Measurements from ENCODE around the gene FN3KRP. TPM values are rescaled to one million over a fixed set of nuclear protein-coding genes. Genes with fewer than 3 reads are reported as not detected.

The FN3KRP gene
- total and polyA plus RNA-seq, 2 donors (not counting 1 experiment from before 2014, with no cell fraction given) = 16.8 to 44.2 TPM

- H3K4me1 Mint-ChIP-seq = peaks cover 14% of the 10 kb centered on the region
- peak overlapping the region; percentile 19 for H3K4me2 ChIP-seq (replicated peaks; ENCODE audit: low read depth, low read length, poor library complexity, severe bottlenecking)
- ChIA-PET CTCF (no interaction called here), POLR2A (no interaction called here)
- peaks cover 3% of the 10 kb centered on the region for H3K9me3 Mint-ChIP-seq (ENCODE audit: insufficient read depth)
- peak overlapping the region; percentile 15 for H2AFZ ChIP-seq (ENCODE audit: insufficient read depth, low read depth, low read length, poor library complexity, severe bottlenecking)
- H3K79me2 ChIP-seq (ENCODE audit: control insufficient read depth, insufficient read depth, low read length) = peaks cover 12% of the 10 kb centered on the region
- H3K9me3 ChIP-seq (ENCODE audit: control extremely low read depth in 1 of 3, control insufficient read depth in 2 of 3, insufficient read depth in 1 of 3, low read length in 2 of 3) = peaks cover 0 to 21% (median 0%) of the 10 kb centered on the region in 3 donors
- peak; percentile 28 for DNase-seq
- intact Hi-C loops (cut with micrococcal nuclease) = loop anchor here (5.0 kb wide), 2 partner anchors 103 to 293 kb away; partner anchors contain the start of genes NARF and WDR45B
- no peak for ATAC-seq (ENCODE audit: low read depth)
- H4K20me1 ChIP-seq (ENCODE audit: control insufficient read depth, insufficient read depth, low read length, poor library complexity, severe bottlenecking) = peaks cover 25% of the 10 kb centered on the region
- H3K9ac ChIP-seq (ENCODE audit: low read length) = no peak overlapping the region
- no peak overlapping the region for H3K27ac ChIP-seq (ENCODE audit: low read length in 2 of 2)
- peak overlapping the region; percentile 64 for H3K4me3 Mint-ChIP-seq
- 75% methylated on average over 29 of the region's 40 CpGs for WGBS (ENCODE audit: insufficient coverage)
- H3K27me3 ChIP-seq (replicated peaks in 1 of 4; ENCODE audit: control extremely low read depth in 1 of 4, control insufficient read depth in 3 of 4, insufficient read depth in 4 of 4, low read length in 3 of 4) = no peaks in the 10 kb centered on the region
- peaks cover 7 to 15% of the 10 kb centered on the region in 2 donors for H3K4me1 ChIP-seq (ENCODE audit: control insufficient read depth in 2 of 2, insufficient read depth in 2 of 2, low read length in 2 of 2)
- H3K27ac Mint-ChIP-seq = peak overlapping the region; percentile 43
- no peaks in the 10 kb centered on the region for H3K27me3 Mint-ChIP-seq
- no peak overlapping the region for H3K4me3 ChIP-seq (ENCODE audit: control extremely low read depth in 1 of 5, extremely low read depth in 1 of 5, insufficient read depth in 1 of 5, low read depth in 2 of 5, low read length in 4 of 5)
- TF ChIP-seq EZH2 (IDR thresholded peaks at IDR 0.05; ENCODE audit: borderline replicate concordance, insufficient read depth, low read depth, low read length, poor library complexity, severe bottlenecking) = no peak
- TF ChIP-seq, protein P1, sequence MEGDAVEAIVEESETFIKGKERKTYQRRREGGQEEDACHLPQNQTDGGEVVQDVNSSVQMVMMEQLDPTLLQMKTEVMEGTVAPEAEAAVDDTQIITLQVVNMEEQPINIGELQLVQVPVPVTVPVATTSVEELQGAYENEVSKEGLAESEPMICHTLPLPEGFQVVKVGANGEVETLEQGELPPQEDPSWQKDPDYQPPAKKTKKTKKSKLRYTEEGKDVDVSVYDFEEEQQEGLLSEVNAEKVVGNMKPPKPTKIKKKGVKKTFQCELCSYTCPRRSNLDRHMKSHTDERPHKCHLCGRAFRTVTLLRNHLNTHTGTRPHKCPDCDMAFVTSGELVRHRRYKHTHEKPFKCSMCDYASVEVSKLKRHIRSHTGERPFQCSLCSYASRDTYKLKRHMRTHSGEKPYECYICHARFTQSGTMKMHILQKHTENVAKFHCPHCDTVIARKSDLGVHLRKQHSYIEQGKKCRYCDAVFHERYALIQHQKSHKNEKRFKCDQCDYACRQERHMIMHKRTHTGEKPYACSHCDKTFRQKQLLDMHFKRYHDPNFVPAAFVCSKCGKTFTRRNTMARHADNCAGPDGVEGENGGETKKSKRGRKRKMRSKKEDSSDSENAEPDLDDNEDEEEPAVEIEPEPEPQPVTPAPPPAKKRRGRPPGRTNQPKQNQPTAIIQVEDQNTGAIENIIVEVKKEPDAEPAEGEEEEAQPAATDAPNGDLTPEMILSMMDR (IDR thresholded peaks at IDR 0.05) = no peak
- no peaks in the 10 kb centered on the region for H3K36me3 ChIP-seq (replicated peaks in 1 of 2; ENCODE audit: control extremely low read depth in 1 of 2, control insufficient read depth in 1 of 2, extremely low read depth in 1 of 2, insufficient read depth in 2 of 2, low read length in 1 of 2)
These were observed 33.9 kb downstream of the FN3KRP start for GRCh38 chr17:82750241-82750908.

DNA sequence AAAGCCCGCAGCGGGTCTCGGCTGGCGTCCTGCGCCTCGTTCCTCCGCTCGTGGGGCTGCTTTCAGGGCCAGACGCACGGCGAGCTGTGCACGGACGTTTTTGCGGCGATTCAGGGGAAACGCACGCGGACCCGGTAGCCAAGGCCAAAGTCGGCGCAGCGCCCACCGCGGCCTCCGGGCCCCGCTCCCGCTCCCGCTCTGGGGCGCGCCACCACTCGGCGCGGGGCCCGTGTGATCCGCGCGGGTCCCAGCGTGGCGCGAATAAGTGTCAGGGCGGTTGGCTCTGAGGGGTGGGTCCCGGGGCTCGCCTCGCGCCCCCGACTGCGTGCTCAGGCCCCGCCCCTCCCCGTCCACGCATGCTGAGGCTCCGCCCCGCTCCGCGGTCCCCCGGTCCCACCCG, 34.7 kb downstream of the FN3KRP start:
- H3K36me3 ChIP-seq (replicated peaks in 1 of 2; ENCODE audit: control extremely low read depth in 1 of 2, control insufficient read depth in 1 of 2, extremely low read depth in 1 of 2, insufficient read depth in 2 of 2, low read length in 1 of 2) = no peaks in the 10 kb centered on the region
- POLR2A ChIA-PET = no interaction called here
- DNase-seq (no peak), ATAC-seq (ENCODE audit: low read depth) (no peak)
- TF ChIP-seq EZH2 (IDR thresholded peaks at IDR 0.05; ENCODE audit: borderline replicate concordance, insufficient read depth, low read depth, low read length, poor library complexity, severe bottlenecking) = no peak
- TF ChIP-seq, protein P1 (IDR thresholded peaks at IDR 0.05) = no peak
- peak overlapping the region in 4 of 5 experiments; percentile 35 to 75 (median 61) for H3K4me3 ChIP-seq (ENCODE audit: control extremely low read depth in 1 of 5, extremely low read depth in 1 of 5, insufficient read depth in 1 of 5, low read depth in 2 of 5, low read length in 4 of 5)
- peak overlapping the region; percentile 29 for H3K4me3 Mint-ChIP-seq
- peak overlapping the region; percentile 93 for H3K4me2 ChIP-seq (replicated peaks; ENCODE audit: low read depth, low read length, poor library complexity, severe bottlenecking)
- no peak overlapping the region for H3K27ac Mint-ChIP-seq
- 4% methylated on average over 46 of the region's 56 CpGs for WGBS (ENCODE audit: insufficient coverage)
- no peaks in the 10 kb centered on the region for H3K27me3 ChIP-seq (replicated peaks in 1 of 4; ENCODE audit: control extremely low read depth in 1 of 4, control insufficient read depth in 3 of 4, insufficient read depth in 4 of 4, low read length in 3 of 4)
- H3K9me3 Mint-ChIP-seq (ENCODE audit: insufficient read depth) = peaks cover 3% of the 10 kb centered on the region
- peak overlapping the region; percentile 74 for H3K9ac ChIP-seq (ENCODE audit: low read length)
- H3K79me2 ChIP-seq (ENCODE audit: control insufficient read depth, insufficient read depth, low read length) = peaks cover 20% of the 10 kb centered on the region
- peak overlapping the region; percentile 77 for H2AFZ ChIP-seq (ENCODE audit: insufficient read depth, low read depth, low read length, poor library complexity, severe bottlenecking)
- peaks cover 33% of the 10 kb centered on the region for H4K20me1 ChIP-seq (ENCODE audit: control insufficient read depth, insufficient read depth, low read length, poor library complexity, severe bottlenecking)
- peaks cover 0 to 16% (median 0%) of the 10 kb centered on the region in 3 donors for H3K9me3 ChIP-seq (ENCODE audit: control extremely low read depth in 1 of 3, control insufficient read depth in 2 of 3, insufficient read depth in 1 of 3, low read length in 2 of 3)
- H3K4me1 ChIP-seq (ENCODE audit: control insufficient read depth in 2 of 2, insufficient read depth in 2 of 2, low read length in 2 of 2) = peaks cover 7 to 15% of the 10 kb centered on the region in 2 donors
- no peaks in the 10 kb centered on the region for H3K27me3 Mint-ChIP-seq
- CTCF ChIA-PET = no interaction called here
- peaks cover 14% of the 10 kb centered on the region for H3K4me1 Mint-ChIP-seq
- intact Hi-C loops (cut with micrococcal nuclease) = loop anchor here (1.0 to 5.0 kb wide), 4 partner anchors 35 to 294 kb away; partner anchors contain the start of genes FN3KRP, NARF, RAB40B and WDR45B
- H3K27ac ChIP-seq (ENCODE audit: low read length in 2 of 2) = no peak overlapping the region
